Measurements from ENCODE around the gene LONRF2.
A peak's percentile ranks its signal among the peaks of the same experiment; 100 is the strongest.

The LONRF2 gene

DNA sequence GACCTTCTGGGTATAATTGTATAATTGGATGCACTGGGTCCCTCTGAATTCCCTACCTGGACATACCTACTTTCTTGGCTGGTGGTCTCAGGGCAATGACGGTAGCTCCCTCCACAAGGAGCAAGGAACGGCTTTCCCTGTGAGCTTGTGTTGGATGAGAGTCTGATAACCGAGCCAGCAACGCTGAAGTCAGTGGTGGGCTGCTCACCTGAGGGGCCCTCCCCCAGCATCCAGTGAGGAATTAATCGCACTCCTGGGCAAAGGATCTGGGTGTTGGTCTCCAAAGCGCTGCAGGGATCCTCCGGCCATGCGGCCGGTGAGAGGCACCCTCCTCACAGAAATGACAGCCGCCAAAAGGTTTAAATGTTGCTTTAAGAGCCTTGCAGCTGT is 47.1 kb downstream of the LONRF2 start:
- DNase-seq (ENCODE audit: low read depth, low spot score), result no peak

DNA sequence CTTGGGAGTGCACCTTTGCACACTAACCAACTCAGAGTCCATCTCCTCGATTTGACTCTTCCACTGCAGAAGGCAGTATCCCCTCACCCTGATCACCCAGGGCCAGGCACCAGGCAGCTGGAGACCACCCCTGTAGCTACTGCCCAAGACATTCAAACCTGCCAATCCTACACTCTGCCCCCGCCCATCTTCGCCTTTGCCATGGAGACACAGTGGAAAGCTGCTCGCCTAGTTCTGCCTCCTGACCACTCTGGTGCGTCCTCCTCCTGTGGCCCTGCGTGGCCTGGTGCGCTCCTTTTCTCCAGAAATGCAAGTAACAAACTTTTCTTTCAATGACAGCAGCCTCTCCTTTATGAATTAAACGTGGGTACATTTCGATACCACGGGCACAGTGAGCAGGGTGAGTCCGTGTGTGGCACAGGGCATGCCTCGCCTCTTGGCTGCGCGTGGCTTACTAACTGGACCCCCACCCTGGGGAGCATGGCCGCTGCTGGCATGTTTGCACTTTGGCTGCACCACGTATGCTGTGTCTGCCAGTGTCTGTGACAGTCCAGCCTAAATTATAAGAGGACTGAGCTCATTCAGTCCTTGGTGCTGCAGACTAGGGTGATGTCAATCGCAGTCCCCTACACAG is 47.6 kb downstream of the LONRF2 start:
- DNase-seq (ENCODE audit: low read depth, low spot score), result no peak

DNA sequence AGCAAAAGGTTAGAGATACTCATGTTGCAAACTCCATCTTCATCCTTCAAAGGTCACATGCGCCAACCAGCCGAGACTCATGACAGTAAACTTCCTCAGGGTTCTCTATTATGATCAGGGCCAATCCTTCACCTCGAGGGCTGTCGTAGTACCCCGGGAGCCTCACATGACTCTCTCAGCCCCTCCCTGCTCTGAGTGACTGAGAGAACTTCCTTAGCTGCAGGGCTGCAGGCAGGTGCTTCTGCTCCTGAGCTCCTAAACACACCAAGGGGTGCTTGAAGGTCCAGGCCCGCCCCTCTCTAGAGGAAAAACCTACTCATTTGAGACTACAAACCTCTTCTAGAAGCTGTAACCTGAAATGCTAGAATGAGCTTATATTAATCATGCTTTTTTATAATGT is 48.2 kb downstream of the LONRF2 start:
- no peak for DNase-seq (ENCODE audit: low read depth, low spot score)

DNA sequence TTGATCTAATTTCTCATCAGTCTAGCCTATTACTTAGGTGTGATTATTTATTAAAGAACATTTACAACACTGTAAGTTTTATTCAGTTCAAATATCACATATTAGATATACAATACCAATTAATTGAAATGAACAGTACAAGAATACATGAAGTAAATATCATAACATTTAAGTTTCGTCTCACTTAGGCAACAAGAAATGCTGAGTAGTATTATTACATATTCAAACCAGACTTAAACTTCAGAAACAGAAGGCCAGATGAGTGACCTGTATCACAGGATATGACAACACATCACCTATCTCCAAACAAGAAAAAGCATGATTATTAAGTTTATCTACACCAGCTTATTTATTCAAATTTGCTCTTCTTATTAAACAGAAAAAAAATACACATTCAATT is 48.9 kb downstream of the LONRF2 start:
- no peak for DNase-seq (ENCODE audit: low read depth, low spot score)

DNA sequence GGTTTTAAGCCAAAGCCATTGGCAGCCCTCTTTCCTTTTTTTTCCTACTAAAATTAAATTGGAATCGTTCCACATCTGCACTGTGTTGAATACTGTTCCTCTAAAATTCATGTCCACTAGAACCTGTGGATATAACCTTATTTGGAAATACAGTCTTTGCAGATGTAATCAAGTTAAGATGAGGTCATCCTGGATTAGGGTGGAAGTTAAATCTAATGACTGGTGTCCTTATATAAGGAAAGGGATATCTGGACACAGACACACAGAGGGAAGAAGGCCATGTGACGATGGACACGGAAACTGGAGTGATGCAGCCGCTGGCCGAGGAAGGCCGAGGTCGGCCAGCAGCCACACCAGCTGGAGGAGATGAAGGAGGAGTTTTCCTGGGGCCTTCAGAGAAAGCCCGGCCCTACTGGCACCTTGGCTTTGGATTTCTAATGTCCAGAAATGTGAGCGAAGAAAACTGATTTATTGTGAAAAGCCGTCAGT is 49.4 kb downstream of the LONRF2 start:
- no peak for DNase-seq (ENCODE audit: low read depth, low spot score)

DNA sequence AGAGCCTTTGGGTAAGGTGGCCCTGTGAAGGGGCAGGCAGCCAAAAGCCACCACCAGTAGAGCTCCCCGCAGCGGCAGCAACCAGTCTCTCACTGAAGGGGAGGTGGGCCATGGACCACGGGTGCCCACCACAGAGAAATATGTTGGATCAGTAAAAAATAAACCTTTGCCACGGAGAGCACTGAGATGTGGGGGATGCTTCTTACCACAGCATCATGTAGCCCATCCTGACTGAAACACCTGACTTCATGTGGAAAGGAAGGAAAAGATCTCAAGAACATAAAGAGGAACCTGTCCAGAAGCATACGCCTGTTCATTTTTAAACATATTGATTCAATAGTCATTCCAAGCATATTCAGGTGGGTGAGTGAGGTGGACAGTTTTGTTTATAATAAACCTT is 51.1 kb downstream of the LONRF2 start:
- DNase-seq (ENCODE audit: low read depth, low spot score), result no peak

DNA sequence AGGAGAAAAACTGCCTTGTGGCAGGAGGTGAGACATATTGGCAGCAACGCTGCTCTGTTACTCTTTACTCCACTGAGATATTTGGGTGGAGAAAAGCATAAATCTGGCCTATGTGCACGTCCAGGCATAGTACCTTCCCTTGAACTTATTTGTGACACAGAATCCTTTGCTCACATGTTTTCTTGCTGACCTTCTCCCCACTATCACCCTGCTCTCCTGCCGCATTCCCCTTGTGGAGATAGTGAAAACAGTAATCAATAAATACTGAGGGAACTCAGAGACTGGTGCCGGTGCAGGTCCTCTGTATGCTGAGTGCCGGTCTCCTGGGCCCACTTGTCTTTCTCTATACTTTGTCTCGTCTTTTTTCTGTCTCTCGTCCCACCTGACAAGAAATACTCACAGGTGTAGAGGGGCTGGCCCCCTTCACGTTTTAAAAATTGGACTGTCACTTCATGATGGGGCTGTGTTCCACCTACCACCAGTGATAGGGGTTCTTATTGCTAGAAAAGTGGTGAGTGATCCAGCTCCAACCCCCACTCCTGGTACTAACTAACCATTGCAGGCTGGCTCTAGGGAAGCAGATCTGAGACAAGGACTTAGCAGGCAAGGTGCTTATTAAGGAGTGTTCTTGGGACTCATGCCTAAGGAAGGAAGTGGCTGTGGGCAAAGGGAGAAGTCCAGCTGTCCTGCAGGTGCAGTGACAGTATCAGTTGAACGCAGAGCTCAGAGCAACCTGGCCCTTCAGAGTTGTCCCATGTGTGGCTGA is 51.7 kb downstream of the LONRF2 start:
- DNase-seq (ENCODE audit: low read depth, low spot score), result no peak

DNA sequence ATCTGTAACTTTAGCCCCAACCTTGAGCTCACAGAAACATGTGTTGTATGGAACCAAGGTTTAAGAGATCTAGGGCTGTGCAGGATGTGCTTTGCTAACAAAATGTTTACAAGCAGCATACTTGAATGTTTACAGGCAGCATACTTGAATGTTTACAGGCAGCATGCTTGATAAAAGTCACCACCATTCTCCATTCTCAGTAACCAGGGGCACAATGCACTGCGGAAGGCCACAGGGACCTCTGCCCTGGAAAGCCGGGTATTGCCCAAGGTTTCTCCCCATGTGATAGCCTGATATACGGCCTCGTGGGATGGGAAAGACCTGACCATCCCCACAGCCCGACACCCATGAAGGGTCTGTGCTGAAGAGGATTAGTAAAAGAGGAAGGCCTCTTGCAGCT is 52.4 kb downstream of the LONRF2 start:
- no peak for DNase-seq (ENCODE audit: low read depth, low spot score)

DNA sequence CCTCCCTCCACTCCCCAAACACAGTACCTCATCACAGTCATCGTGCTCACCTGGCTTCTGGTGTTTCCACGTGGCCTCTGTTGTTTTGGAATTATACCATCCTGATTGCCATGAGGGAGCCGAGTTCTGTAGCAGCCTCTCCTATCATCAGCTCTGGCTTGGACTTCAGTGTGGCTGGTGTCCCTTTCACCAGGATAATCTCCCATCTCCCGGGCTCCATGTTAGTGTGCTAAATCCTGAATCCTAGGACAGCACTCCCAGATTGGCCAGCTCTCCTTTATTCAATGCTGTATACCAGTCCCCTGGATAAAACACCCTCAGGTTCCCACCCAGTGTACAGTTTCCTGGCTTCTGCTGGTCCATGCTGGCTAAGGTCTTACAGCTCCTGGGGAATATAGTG is 53.3 kb downstream of the LONRF2 start:
- DNase-seq (ENCODE audit: low read depth, low spot score), result no peak

DNA sequence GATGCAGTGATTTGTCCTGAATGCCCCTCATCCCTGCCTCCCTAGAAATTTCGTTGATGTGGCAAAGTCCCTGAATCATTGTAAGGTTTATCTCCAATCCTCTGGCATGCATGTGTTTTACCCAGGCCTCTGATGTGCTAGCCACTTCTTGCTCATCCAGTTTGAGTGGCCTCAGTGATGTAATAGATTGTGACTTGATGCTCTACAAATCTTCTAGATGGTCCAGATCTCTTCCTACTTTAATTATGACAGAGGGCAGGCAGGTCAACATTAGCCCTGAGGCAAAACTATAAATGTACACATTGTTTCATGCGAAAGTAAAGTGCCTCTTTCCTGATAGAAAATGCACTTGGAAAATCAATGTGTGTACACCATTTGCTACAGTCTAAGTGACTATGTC is 54.5 kb downstream of the LONRF2 start:
- DNase-seq (ENCODE audit: low read depth, low spot score), result no peak

DNA sequence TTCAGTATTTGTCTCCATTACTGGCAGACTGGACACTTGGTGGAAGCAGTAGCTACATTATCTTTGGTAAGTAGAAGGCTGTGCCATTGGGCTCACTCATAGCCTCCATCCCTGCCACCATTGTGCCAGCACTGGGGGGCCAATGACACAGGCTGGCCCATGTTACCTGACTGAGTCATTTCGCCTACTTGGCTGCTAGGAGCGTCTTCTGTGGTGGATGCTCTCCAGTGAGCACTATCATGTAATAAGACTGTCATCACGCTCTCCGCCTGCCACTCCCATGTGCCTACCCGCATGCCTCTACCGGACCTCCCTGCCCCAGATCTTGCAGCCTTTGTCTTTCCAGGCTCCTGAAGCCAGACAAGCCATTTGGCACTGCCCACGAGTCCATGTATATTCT is 56.2 kb downstream of the LONRF2 start:
- no peak for DNase-seq (ENCODE audit: low read depth, low spot score)

DNA sequence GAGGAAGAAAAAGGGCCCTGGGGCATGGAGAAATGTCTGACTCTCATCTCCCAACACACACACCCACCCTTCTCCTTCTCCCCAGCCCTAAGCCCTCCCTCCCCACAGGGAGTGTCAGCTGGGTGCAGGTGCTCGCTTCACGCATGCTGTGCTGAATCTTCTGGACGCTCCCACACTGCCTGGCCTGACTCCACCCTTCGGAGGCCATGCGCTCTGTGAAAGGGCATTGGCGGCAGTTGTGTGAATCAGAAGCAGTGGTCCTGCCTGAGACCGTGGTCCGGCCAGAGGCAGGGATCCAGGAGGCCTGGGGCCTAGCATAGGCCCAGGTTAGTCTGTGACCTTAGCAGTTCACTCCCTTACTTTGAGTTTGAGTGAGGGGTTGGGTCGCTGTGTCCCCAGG is 57.1 kb downstream of the LONRF2 start:
- no peak for DNase-seq (ENCODE audit: low read depth, low spot score)

DNA sequence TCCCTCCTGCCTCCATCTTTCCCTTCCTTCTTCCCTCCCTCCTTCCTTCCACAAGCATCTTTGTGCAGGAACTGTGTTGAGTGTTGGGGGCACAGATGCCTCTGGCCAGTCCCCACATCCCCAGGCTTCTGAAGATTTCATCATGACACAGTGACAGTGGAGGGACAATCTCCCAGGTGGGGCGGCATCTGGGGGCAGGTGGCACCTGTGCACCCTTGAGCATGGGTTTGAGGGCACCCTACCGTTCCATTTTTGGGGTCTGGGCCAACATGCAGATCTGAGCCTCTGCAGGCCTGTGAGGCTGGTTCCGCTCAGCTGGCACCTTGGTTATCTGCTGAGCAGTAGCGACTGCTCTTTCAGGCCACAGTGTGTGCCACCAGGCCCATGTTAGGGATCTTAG is 57.6 kb downstream of the LONRF2 start:
- DNase-seq (ENCODE audit: low read depth, low spot score), result no peak

DNA sequence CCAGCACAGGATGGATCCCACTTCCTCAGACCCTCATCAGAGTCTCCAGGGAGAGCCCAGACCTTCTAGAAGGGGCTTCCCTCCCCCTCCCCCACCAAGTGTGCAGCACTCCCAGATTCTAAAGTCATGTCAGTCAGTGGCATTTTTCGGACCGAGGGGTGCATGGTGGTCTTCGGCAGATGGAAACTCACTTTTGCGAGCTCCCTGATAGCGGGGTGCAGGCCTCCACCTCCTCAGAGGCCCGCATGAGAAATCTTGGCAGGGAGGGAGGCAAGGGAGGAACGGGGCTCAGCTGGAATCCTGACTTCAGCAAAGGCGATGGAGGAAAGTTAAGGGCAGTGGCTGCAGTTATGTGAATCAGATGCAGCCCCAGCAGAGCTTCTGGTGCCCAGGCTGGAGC is 58.2 kb downstream of the LONRF2 start:
- DNase-seq (ENCODE audit: low read depth, low spot score), result no peak

DNA sequence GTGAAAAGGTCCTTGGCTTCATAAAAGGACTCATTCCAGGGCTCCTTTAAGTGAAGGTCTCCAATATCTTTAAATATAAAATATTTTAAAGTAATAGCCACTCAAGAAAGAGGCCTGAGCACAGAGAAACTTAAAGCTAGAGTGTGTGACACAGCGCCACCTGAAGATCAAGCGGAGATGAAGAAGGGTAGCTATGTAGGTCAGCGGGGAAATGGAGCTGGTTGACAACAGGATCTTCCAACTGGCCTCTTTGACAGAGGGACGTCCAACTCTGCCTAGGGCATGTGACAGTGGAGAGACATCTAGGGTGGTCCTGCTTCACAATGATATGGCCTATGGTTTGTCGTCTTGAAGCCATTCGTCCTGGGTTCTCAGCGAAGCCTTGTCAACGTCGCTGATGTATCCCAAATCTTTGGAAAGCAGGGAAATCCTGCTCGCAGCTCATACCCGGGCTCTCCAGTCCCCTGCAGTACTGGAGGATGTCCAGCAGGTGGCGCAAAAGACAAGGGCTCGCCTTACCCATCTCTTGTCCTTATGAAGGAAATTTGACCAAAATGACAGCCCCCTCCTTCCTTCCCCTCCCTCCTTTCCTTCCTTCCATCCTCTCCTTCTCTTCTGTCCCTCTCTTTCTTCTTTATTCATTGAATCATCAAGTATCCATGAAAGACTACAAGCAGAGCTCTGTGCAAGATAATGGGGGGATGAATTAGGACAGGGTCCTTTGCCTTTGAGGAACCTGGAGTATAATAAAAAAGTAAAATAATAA is 59.6 kb downstream of the LONRF2 start:
- DNase-seq (ENCODE audit: low read depth, low spot score), result peak; percentile 9

DNA sequence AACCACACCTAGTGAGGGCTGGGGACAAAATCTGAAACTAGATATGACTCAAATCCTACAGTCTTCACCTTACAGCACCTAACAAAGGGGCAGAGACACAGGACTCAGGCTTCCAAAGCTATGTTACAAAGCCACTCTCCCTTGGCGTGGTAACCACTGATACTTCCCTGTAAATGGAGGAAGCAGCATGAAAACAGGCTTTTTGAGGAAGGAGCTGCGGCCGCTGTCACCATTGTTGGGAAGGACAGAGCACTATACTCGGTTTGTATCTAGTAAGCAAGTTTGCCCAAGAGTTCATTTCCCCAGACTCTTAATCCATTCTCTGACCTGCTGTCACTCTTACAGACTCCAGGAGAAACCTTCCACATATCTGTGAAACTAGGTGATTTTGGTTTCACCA is 60.3 kb downstream of the LONRF2 start:
- no peak for DNase-seq (ENCODE audit: low read depth, low spot score)

DNA sequence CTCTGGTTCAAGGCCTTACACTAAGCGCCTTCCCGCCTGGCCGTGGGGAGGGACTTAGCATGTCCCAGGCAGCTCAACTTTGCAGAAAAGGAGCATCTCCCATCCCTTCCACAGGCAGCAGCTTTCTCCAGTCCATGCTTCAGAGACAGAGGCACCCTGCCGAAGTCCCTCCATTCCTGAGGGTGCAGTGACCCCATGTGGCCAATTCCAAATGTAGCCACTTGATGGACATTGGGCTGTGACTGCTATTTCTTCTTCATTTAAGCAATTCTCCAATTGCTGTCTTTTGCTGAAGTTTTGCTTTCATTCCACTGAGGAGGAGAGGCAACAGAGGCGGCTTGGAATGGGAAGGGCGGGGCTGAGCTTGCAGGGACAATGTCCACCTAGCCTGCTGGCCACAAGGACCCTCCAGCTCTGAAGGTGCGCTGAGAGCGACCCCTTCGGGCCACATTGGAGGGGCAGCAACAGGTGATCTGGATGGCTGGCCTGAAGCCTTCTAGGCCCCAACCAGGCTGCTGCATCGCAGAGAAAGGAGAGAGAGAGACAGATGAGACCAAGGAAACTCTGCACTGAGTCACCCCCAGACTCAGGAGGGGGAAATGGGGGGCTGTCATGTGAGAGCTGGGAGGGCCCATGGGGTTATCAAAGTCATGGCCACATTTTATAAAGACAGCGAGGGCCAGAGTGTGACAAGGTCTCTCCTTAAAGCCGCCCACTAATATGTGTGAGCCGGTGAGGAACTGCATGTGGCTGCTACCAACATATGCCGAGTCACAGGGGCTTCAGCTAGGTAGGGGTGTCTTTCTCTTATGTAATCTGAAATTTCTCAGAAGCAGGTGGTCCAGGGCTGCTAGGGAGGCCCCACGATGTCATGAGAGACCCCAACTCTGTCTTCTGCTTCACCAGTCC is 61.3 kb downstream of the LONRF2 start:
- DNase-seq (ENCODE audit: low read depth, low spot score), result no peak

DNA sequence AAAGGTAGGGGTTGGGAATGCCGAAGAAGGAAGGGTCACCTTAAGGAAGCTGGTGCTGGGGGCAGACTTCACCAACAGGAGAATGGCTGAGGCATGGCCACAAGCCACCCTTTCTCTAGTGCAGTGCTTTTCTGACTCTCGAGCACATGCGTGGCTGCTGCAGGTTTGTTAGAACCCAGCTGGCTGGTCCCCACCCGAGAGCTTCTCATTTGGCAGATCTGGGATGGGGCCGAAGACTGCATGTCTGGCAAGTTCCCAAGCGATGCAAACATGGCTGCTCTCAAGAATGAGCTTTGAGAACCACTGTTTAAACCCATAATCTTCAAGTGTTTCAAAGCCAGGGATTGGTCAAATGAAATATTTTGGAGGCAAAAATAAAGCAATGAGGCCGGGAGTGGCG is 63.2 kb downstream of the LONRF2 start:
- DNase-seq (ENCODE audit: low read depth, low spot score), result no peak

DNA sequence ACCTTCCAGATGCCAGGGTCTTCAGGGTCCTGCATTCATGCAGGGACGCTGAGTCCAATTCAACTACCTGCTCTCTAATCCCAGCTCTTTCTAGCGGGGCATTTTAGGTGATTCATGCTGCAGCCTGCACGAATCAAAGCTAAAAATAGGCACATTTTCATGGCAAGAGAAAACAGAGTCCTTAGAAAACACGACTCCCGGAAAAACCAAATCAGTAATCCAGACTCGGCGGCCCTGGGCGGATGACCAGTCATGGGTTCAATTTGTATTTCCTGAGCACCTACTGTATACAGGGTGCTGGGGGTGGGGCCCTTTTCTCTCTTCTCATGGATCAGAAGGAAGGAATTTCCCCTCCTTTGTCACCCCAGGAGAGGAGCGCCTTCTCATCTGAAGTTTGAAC is 64.4 kb downstream of the LONRF2 start:
- no peak for DNase-seq (ENCODE audit: low read depth, low spot score)

DNA sequence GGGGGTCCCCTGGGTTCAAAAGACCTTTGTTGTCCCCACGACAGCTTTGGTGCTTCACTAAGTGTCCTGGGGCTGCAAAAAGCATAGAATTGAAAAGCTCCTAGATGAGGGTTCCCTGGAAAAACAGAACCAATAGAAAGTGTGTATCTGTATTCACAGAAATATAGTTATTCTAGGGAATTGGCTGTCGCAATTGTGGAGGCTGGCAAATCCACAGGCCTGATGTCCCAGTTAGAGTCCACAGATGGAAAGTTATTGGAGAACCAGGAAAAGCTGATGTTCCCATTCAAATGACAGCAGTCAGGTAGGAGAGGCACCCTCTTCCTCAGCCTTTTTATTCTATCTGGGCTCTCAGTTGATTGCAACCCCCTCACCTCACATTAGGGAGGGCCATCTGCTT is 65.5 kb downstream of the LONRF2 start:
- DNase-seq (ENCODE audit: low read depth, low spot score), result no peak

DNA sequence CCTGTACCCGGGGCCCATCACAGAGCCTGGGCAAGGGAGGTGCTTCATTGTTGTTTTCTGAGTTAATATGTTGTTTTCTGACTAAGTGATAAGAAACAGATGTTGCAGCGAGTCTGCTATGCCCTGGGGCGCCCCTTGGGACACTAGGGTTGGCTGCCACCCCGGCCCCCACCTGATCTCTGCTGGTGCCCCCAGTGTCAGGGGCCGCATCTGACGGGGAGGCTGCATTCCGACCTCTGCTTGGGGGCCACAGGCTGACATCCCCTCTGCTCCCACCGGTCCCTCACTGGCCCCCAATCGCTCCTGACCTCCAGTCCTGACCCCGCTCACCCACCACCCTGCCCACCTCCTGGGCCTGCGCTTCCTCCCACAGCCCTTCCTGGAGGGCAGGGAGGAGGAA is 65.9 kb downstream of the LONRF2 start:
- DNase-seq (ENCODE audit: low read depth, low spot score), result no peak
